ENCODE data around the gene COL15A1.
"Not testable (repeated sequence)": the region's sequence is repeated elsewhere in the genome, so short reads cannot be mapped to it uniquely, and the experiment has no call there.

The COL15A1 gene

DNA sequence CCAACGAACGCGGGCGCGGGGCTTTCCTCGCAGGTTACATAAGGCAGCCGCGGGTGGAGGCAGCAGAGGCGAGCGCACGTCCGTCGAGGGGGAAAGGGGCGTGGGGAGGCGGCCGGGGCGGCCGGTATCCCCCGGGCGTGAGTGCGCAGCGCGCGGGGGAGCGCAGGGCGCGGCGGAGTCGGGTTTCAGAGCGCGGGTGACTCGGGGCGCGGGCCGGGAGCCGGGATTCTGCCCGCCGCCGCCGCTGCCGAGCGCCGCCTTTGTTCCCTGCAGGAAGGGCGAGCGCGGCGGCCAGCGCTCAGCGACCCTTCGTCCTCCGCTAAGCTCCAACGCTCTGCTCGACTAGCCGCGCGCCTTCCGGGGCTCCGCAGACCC lies at the start of gene COL15A1:
TSS of gene COL15A1 (plus strand) at position 226 of the 375 bp plus-strand sequence. CDS start 155 bp downstream, outside the sequence.
- DNase-seq (ENCODE audit: low spot score) = peak; percentile 79

DNA sequence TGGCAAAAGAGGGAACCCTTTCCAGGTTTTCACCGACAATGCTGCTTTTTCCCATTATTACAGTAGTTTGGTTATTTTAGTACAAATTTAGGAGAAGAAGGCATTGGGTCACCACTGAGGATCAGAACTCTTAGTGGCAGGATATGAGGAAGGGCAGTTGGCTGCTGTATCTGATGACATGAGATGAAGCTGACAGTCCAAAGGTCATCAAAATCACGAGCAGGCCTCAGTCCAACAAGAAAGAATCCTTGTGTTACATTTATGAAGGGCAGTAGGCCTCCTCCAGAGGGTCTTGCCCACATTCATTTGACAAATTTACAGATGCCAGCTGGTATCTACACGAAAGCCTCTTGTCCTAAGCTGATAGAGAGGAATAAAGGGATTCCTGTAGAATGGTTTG lies 49.5 kb upstream of the COL15A1 start:
- DNase-seq (ENCODE audit: low spot score) = no peak

DNA sequence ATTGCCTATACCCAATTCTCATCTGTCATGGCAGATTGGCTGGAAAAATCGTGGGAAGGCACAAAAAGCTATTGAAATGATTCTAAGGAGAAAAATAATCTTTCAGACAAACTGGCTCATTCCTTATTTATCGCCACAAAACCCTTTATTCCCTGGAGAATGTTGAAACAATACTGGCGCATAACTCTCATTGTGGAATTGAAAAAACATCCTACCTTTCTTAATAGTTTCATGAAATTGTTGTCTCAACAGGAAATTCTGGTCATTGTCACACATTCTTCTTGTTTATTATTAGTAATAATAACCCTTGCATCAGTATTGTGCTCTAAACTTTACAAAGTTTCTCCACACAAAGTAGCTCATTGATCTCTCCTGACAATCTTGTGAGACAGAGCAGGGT lies 48.9 kb upstream of the COL15A1 start:
- no peak for DNase-seq (ENCODE audit: low spot score)

DNA sequence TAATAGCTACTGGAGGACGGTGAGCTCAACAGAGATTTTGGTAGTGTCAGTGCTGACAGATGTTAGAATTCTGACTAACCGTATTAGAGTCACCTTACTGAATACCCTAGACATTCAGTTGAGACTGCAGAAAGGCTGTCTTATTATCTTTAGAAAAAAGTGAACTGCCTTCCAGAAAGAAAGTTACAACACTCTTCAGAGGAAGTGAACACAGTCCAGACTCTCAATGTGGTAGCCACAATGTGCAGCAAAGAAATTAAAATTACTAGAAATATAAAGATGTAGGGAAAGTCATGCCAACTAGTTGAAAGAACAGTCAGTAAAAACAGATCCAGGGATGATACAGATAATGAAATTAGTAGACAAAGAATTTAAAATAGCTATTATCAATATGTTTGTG lies 47.1 kb upstream of the COL15A1 start:
- no peak for DNase-seq (ENCODE audit: low spot score)

DNA sequence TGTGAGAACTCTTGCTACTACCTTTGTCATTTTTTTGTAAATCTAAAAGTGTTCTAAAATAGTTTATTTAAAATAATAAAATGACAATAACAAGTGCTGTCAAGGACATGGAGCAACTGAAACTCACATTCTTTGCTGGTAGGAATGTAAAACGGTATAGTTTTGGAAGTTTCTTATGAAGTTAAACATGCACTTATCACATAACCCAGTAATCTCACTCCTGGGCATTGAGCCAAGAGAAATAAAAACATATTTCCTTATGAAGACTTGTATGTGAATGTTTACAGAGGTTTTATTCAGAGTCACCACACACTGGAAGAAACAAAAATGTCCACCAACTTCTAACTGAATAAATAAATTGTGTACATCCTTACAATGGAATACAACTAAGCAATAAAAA lies 46.0 kb upstream of the COL15A1 start:
- no peak for DNase-seq (ENCODE audit: low spot score)

DNA sequence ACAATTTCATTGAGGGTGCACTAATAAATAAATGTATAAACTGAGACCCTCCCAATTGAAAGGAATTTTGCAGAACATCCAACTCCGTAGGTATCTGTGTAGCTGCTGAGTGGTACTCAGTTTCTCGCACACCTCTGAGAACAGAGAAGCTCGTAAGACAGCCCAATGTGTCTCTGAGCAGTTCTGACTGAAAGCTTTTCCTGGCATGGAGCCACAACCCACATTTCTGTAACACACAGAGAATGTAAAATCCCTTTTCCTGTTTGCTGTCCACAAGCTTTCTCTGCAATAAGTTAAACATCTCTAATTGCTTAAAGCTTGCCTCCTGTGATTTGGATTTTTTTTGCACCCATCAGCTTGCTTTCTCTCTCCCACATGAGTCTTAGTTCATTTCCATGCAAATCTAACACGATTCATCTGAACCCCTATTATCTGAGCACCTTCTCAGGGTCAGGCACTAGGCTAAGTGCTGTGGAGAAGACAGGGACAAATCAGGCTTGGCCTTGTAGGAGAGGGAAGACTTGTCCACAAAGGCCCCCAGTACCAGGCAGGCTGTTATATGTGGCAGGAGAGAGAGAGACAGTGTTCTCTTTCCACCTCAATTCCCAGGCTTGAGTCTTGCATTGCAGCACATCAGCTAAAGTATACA lies 44.2 kb upstream of the COL15A1 start:
- no peak for DNase-seq (ENCODE audit: low spot score)

DNA sequence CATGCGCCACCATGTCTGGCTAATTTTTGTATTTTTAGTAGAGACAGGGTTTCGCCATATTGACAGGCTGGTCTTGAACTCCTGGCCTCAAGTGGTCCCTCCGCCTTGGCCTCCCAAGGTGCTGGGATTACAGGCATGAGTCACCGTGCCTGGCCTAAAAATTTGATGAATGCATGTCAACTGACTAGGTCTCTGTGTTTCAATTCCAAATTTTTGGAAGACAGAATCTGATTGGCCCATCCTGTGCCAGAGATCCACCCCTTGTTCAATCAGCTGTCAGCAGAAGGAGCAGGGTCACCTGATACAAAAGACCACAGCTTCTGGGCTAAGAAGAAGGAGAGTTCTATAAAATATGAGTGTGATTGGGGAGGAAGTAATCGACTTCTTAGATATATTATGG lies 43.5 kb upstream of the COL15A1 start:
- DNase-seq (ENCODE audit: low spot score) = no peak

DNA sequence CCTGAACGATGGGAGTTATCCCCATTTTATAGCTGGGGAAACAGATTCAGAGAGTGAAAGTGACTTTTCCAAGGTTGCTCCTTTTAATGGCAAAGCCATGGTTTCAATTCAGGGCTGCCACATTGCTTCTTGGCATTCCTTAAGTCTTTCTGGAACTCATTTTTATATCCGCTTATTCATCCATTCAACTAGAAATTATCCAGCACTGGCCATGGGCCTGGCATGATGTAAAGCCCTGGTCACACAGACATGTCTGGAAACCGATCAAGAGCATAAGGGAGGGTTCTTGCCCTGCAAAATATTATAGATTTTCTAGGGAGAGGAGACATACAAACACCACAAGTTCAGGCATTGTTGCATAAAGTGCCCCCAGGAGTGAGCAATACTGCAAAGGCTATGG lies 43.0 kb upstream of the COL15A1 start:
- DNase-seq (ENCODE audit: low spot score) = no peak

DNA sequence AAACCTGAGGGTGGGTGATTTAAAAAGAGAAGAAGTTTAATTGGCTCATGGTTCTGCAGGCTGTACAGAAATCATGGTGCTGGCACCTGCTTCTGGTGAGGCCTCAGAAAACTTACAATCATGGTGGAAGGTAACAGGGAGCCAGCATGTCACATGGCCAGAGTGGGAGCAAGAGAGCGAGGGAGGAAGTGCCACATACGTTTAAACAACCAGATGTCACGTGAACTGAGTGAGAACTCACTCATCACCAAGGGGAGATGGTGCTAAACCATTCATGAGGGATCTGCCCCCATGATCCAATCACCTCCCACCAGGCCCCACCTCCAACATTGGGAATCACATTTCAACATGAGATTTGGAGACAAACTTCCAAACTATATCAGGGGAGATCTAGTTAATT lies 41.9 kb upstream of the COL15A1 start:
- not testable (repeated sequence) for DNase-seq (ENCODE audit: low spot score)

DNA sequence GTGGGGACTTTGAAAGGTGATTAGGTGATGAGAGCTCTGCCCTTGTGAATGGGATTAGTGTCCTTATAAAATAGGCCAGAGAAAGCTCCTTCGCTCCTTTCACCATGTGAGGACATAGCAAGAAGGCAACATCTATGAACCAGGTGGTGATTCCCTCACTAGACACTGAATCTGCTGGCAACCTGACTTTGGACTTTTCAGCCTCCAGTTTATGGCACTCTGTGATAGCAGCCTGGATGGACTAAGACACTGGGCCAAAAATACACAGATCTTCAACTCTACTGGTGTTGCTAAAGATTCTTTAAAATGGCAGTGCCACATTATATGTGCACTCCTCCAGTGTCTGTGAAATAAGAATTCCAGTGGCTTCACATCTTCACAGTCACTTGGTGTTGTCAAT lies 41.2 kb upstream of the COL15A1 start:
- DNase-seq (ENCODE audit: low spot score) = no peak

DNA sequence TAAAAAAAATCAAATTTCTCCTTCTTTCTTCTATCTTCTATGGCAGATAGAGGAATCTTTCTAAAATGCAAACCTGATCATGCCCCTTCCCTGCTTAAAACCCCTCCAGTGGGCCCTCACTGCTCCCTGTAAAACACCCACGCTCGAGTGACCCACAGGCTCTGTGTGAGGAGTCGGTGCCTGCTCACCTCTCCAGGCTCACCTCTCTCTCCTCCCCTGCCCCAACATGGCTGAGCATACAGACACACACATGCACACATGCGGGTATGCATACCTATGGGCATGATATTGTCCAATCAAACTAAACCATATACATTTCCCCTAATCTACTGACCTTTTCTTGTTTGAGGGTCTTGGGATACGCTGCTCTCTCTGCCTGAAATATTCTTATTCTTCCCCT lies 40.8 kb upstream of the COL15A1 start:
- no peak for DNase-seq (ENCODE audit: low spot score)

DNA sequence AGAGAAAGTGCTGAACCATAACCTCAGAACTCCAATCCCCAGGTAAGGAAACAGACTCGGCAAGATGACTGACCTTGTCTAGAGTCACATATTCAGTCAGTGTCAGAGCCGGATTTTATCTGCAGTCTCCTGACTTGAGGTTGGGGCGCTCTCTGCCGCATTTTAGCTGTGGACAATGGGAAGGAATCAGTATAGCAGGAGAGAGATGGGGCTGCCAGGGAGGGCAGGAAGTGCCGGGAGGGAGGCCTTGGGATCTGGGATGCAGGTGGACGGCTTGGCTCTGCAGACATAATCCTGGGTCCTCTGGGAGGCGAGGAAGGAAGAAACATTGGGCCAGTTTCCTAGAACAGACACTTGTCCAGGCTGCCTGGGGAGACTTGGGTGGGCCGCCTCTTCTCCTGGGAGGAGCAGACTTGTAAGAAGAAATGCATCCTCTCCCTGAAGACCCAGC lies 39.7 kb upstream of the COL15A1 start:
- DNase-seq (ENCODE audit: low spot score) = no peak

DNA sequence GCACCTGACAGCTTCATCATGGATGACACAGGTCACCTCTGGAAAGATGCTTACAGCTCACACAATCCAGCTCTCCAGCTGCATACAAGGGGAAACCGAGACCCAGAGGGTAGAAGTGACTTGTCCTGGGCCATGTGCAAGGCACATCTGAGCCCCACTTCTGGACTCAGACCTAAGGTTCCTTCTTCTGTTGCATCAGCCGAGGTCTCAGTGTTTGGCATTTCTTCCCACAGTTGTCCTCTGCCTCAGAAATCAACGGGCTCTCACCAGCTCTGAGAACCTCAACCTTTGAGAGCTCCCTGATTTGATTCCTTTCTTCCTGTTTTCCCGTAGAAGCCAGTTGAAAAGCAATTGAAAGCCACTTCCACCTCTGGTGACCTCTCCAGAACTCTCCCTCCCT lies 38.7 kb upstream of the COL15A1 start:
- DNase-seq (ENCODE audit: low spot score) = no peak

DNA sequence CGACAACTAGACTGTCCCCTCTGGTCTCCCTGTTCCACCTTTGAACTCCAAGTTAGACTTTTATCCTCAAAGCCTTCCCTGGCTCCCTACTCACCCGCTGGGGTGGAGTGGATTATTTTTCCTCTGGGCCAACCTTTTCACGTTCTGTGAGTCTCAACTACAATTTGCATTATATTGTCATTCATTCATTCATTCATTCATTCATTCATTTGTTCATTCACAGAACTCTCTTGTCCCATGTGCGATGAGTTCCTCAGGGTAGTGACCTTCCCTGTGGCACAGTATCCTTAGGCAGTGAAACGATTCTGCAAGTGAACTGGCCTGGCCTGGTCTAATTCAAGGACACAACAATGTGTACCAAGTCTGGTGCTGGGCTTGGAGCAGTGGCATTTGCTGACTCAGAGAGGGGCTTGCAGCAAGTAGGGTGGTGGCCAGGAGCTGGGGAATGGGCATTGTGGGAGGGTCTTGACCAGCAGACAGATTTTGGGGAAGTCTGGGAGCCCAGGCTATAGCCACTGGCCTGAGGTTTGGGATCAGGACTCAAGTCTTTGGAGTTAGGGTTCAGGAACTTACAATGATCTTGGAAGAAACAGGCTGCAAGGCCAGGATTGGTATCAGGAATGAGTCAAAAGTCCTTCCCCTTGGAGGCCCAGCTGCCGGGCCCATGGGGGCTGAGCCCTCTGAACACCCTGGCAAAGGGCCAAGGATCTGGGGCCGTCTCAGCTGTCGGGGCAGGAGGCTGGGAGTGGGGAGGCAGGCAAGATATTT lies 37.2 kb upstream of the COL15A1 start:
- DNase-seq (ENCODE audit: low spot score) = no peak

DNA sequence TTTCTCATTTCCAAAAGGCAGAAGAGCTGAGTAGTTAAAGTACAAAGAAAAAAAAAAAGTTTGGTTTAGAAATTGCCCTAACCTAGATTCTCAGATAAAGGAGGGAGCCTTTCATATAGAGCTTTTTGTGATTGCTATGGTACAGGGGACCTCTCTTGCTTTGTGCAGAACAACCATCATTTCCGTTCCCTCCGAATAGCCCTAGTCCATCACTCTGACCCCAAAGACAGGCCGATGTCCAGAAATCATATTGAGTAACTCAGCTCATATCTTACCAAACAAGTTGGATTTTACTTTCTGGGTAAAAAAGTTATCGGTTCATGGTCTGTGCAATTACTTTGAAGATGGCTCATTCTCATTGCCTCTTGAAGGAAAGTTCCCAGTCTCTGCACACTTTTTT lies 36.7 kb upstream of the COL15A1 start:
- no peak for DNase-seq (ENCODE audit: low spot score)

DNA sequence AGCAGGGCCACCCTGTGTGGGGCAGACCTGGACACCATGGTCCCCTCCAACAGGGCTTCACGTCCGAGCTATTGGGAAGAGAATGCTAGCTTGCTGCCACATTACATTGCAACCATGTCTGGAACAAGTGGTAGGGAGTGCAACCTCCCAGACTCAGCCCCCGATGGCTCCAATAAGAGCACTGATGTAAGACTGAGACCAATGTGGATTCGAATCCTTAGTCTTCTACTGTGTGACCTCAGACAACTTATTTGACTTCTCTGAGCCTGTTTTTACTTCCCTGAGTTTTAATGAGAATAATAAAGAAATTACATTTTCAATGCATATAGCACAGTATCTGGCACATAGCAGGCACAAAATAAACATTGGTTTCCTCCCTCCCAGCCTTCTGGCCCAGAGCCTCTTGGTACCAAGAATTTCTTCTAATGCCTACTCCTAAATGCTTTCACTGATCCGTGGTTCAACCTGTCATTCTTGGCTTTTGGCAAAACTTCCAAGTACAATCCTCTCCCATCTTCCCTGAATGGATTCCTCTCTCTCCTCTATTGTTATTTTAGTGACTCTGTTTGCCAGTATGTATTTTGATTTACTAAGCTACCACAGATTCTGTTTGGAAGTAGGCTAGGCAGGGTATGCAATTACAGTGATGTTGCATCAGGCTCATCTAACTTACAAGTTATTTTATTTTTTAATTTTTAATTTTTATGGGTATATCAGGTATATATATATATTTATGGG lies 34.6 kb upstream of the COL15A1 start:
- no peak for DNase-seq (ENCODE audit: low spot score)

DNA sequence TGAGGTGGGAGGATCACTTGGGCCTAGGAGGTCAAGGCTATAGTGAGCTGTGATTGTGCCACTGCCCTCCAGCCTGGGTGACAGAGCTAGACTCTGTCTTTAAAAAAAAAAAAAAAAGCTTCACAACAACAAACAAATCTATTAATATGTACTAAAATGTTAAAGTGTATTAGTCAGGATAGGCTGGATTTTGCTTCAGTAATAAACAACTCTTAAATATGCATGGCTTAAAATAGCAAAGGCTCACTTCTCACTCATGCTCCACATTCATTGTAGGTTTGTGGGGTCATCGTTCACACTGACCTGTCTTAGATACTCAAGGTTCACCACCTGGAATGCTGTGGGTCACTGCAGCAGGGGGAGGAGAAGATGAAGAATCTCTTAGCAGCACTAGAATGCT lies 33.8 kb upstream of the COL15A1 start:
- DNase-seq (ENCODE audit: low spot score) = no peak

DNA sequence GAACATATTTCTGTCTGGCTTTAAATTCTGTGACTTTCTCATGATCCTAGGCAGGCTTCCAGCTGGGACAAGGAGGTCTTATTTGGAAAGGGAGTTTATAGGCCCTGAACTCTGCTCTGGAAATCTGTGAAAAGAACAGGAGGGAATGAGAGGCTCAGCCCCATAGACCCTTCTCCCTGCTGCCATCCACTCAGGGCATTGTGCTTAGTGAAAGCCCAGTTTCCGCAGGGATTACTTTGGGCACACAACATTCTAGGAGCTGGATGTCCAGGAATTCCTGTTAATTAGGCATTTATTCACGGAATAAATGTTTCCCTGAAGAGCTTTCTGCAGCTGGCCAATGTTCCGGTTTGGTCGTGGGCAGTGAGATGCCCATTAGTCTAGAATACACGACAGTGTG lies 32.7 kb upstream of the COL15A1 start:
- DNase-seq (ENCODE audit: low spot score) = no peak

DNA sequence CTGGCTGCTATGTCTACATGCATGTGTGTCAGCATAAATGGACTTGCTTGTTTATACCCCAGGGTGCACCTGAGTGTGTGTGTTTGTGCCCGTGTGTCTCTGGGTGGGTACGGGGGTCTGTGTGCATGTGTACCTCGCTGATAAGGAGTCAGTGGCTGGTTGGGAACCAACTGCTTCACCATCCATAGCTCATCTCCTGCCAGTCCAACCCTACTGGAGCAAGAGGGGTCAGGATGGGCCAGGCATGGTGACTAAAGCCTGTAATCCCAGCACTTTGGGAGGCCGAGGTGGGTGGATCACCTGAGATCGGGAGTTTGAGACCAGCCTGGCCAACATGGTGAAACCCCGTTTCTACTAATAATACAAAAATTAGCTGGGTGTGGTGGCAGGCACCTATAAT lies 32.0 kb upstream of the COL15A1 start:
- not testable (repeated sequence) for DNase-seq (ENCODE audit: low spot score)

DNA sequence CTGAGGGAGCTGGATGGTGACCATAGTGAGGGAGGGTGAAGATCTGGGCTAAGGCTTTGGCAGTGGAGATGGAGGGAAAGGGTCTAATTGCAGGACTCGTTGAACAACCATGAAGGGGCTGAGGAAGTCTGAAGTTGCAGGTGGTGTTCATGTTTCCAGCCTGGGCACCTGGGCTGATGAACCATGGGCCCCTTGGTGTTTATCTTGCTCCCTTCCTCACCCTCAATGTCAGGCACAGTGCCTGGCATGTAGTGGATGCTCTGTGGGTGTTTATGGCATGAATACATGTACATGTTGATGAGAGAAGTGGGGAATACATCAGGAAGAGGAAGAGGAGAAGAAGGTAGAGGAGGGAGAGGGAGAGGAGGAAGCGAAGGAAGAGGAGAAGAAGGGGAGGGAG lies 31.3 kb upstream of the COL15A1 start:
- DNase-seq (ENCODE audit: low spot score) = no peak

DNA sequence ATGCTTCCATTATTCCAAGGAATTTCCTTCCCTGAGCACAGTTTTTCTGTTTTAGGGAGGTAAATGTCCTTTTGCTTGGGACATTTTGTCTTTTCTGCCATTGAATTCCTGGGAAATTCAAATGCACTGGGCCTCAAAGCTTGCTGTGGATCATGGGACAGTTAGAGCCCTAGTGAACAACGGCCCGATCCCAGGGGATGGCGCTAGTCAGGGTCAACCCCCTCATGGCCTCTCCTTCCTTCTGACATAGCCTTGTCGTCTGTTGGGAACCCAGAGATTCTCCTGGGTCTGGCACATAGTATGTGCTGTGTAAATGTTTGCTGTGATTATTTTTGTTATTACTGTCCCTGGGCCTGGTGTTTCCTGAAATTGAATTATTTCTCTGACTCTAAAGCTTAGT lies 30.7 kb upstream of the COL15A1 start:
- no peak for DNase-seq (ENCODE audit: low spot score)

DNA sequence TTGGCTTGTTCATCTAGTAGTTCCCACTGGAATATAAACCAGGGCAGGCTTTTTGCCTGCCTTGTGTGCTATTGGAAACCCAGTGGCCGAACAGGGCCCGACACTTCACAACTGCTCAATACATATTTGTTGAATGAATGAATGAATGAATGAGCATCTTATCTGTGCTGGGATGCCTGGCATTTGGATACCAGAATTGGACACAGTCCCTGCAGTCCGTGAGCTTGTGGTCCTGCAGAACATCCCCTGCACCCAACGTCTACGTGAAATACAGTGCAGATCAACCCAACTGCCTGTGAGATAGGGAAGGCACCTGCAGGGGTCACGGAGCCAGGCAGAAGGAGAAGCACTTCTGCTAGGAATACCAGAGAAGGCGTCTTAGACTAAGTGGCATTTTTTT lies 30.0 kb upstream of the COL15A1 start:
- DNase-seq (ENCODE audit: low spot score) = no peak

DNA sequence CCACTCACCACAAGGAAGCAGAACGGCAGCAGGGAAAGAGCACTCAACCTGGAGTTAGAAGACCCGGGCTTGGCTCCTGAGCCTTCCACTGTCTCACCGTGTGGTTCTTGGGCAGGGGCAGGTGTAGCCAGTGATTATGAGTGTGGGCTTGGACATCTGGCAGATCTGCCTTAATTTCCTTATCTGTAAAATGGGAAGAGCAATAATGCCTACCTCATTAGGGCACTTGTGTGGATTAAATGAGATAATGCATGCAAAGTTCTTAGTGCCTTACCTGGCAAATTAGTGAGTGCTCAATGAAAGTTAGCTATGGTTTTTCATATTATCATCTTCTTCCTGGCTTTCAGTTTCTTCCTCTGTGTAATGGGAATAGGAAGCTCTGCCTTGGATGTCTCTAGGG lies 28.1 kb upstream of the COL15A1 start:
- no peak for DNase-seq (ENCODE audit: low spot score)
